ENCODE results near the gene NNT.
"Not testable (repeated sequence)": the region's sequence is repeated elsewhere in the genome, so short reads cannot be mapped to it uniquely, and the experiment has no call there.

The NNT gene

GRCh38 chr5:43583724-43584123 lies 19.3 kb upstream of the NNT start:
- no peak for DNase-seq

- no peak for DNase-seq
Observed at GRCh38 chr5:43584166-43584699, 18.7 kb upstream of the NNT start.

- DNase-seq: no peak
Observed at GRCh38 chr5:43588842-43589241, 14.1 kb upstream of the NNT start.

GRCh38 chr5:43589310-43589709 lies 13.7 kb upstream of the NNT start:
- no peak for DNase-seq

- no peak for DNase-seq
Observed at GRCh38 chr5:43590700-43591099, 12.3 kb upstream of the NNT start.

GRCh38 chr5:43592363-43592762 lies 10.6 kb upstream of the NNT start:
- no peak for DNase-seq

GRCh38 chr5:43598927-43599326 lies 4.1 kb upstream of the NNT start:
- not testable (repeated sequence) for DNase-seq

- peak; percentile 57 for DNase-seq
Observed at GRCh38 chr5:43601454-43602260, 1.3 kb upstream of the NNT start.

GRCh38 chr5:43603344-43604217 lies 601 bp downstream of the NNT start:
- peak; percentile 25 for DNase-seq

- no peak for DNase-seq
Observed at GRCh38 chr5:43604699-43605098, 1.7 kb downstream of the NNT start.

GRCh38 chr5:43606351-43606750 lies 3.4 kb downstream of the NNT start:
- no peak for DNase-seq

GRCh38 chr5:43608406-43608805 lies 5.4 kb downstream of the NNT start:
- DNase-seq: no peak

GRCh38 chr5:43609752-43610151 lies 6.8 kb downstream of the NNT start:
- DNase-seq: no peak

- DNase-seq: no peak
Observed at GRCh38 chr5:43613370-43613769, 10.4 kb downstream of the NNT start.

GRCh38 chr5:43615445-43616184 lies 12.6 kb downstream of the NNT start:
- no peak for DNase-seq

- DNase-seq: no peak
Observed at GRCh38 chr5:43616535-43616934, 13.6 kb downstream of the NNT start.

- DNase-seq: no peak
Observed at GRCh38 chr5:43619380-43619779, 16.4 kb downstream of the NNT start.

- DNase-seq: no peak
Observed at GRCh38 chr5:43619911-43620310, 16.9 kb downstream of the NNT start.

GRCh38 chr5:43620944-43621505 lies 18.0 kb downstream of the NNT start:
- no peak for DNase-seq

GRCh38 chr5:43622074-43622473 lies 19.1 kb downstream of the NNT start:
- no peak for DNase-seq

GRCh38 chr5:43623048-43623680 lies 20.2 kb downstream of the NNT start:
- no peak for DNase-seq

GRCh38 chr5:43627028-43627427 lies 24.0 kb downstream of the NNT start:
- DNase-seq: peak; percentile 10

Measured in kidney glomerular epithelial cell (primary cell).